Testis (tissue), 2 donors: ENCODE data around the gene TRIM41.

Source experiments
- POLR2A ChIP-seq: fragments of 450-650 bp; IDR thresholded peaks from one replicate; pipeline ENCODE4 v1.6.1; 2017; ENCODE audit warnings: antibody characterized with exemption, mild to moderate bottlenecking, moderate library complexity
- TF ChIP-seq, protein P1 (sequence below), 3 experiments: fragments of 450-650 bp in 2 of 3; fragments of 200-600 bp in 1 of 3; sonication (generic) in 1 of 3; IDR thresholded peaks; one replicate each; pipeline ENCODE4 v1.5.1; 2016 to 2019; ENCODE audit warnings: antibody characterized with exemption in 3 of 3, mild to moderate bottlenecking in 2 of 3, moderate library complexity in 1 of 3

DNA sequence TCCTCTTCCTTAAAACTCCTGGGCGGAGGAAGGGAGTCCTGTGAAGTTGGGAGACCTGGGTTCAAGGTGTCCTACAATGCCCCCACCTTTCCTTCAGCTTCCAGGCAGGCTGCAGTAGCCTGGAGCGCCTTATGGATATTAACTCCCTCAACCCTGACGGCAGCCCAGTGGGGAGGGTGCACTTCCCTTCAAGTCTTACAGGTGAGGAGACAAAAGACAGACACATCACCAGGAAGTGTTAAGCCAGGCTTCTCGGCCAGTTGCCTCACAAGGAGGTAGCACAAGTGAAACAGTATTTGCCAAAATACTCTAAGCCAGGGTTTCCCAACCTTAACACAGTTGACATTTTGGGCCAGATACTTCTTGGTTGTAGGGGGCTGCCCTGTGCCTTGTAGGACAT lies 22.3 kb upstream of the TRIM41 start:
- TF ChIP-seq, protein P1, sequence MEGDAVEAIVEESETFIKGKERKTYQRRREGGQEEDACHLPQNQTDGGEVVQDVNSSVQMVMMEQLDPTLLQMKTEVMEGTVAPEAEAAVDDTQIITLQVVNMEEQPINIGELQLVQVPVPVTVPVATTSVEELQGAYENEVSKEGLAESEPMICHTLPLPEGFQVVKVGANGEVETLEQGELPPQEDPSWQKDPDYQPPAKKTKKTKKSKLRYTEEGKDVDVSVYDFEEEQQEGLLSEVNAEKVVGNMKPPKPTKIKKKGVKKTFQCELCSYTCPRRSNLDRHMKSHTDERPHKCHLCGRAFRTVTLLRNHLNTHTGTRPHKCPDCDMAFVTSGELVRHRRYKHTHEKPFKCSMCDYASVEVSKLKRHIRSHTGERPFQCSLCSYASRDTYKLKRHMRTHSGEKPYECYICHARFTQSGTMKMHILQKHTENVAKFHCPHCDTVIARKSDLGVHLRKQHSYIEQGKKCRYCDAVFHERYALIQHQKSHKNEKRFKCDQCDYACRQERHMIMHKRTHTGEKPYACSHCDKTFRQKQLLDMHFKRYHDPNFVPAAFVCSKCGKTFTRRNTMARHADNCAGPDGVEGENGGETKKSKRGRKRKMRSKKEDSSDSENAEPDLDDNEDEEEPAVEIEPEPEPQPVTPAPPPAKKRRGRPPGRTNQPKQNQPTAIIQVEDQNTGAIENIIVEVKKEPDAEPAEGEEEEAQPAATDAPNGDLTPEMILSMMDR (IDR thresholded peaks at IDR 0.05) = no peak
- TF ChIP-seq POLR2A = no peak
